IMR-90 (cell line): ENCODE results near the gene FAM20C. TPM values are rescaled to one million over a fixed set of nuclear protein-coding genes. Genes with fewer than 3 reads are reported as not detected.

Experiments used
- ATAC-seq: fragments of 200-7000 bp; cut with Tn5 transposase; 2 replicates; pipeline ENCODE4 v1.9.1; 2020; ENCODE audit warnings: low read depth, mild to moderate bottlenecking, moderate library complexity
- BruUV-seq: library from RNA; stranded (reverse); fragments of 400-500 nt; replicated peaks from 2 replicates; lab custom pipeline; 2021; lab: Mats Ljungman, UMichigan
- CTCF ChIA-PET: fragments of 300-600 bp; formaldehyde crosslinking; extraction: SDS; loops from one replicate; lab custom pipeline; 2021; ENCODE audit warnings: antibody characterized with exemption; lab: Yijun Ruan, JAX
- POLR2A ChIA-PET: fragments of 300-600 bp; sonication (Branson Sonifier 250); formaldehyde crosslinking; loops from one replicate; lab custom pipeline; 2022; ENCODE audit warnings: antibody characterized with exemption; ENCODE audit not compliant: unreplicated experiment; lab: Charles Lee
- DNase-seq: peaks from one replicate; pipeline ENCODE4 v3.0.0; 2013
- H2AFZ ChIP-seq: replicated peaks from 2 replicates; pipeline ENCODE3; 2013; ENCODE audit warnings: low read length, mild to moderate bottlenecking; ENCODE audit not compliant: poor library complexity
- H2AK5ac ChIP-seq: 2 replicates; pipeline ENCODE4 v1.6.1; 2013; ENCODE audit warnings: low read depth, low read length, inconsistent platforms
- H2AK9ac ChIP-seq: replicated peaks from 2 replicates; pipeline ENCODE3; 2013; ENCODE audit warnings: mild to moderate bottlenecking, low read depth, low read length, moderate library complexity; ENCODE audit not compliant: poor library complexity
- H2BK120ac ChIP-seq: 2 replicates; pipeline ENCODE4 v1.6.1; 2013; ENCODE audit warnings: low read depth, low read length, inconsistent platforms
- H2BK15ac ChIP-seq: 3 replicates; pipeline ENCODE4 v1.6.1; 2013; ENCODE audit warnings: low read depth, low read length, inconsistent platforms
- H2BK20ac ChIP-seq: 2 replicates; pipeline ENCODE4 v1.6.1; 2013; ENCODE audit warnings: low read depth, mild to moderate bottlenecking, inconsistent platforms, low read length, moderate library complexity
- H2BK5ac ChIP-seq: 2 replicates; pipeline ENCODE4 v1.6.1; 2013; ENCODE audit warnings: mild to moderate bottlenecking, low read depth, low read length, inconsistent platforms; ENCODE audit not compliant: poor library complexity, severe bottlenecking
- H3K14ac ChIP-seq: replicated peaks from 2 replicates; pipeline ENCODE4 v1.6.1; 2013; ENCODE audit warnings: low read depth, low read length, inconsistent platforms
- H3K18ac ChIP-seq: 2 replicates; pipeline ENCODE4 v1.6.1; 2013; ENCODE audit warnings: low read depth, low read length, control low read depth
- H3K23ac ChIP-seq: 2 replicates; pipeline ENCODE4 v1.6.1; 2013; ENCODE audit warnings: low read depth, low read length, inconsistent platforms
- H3K27ac ChIP-seq: 2 replicates; pipeline ENCODE4 v1.5.1; 2013; ENCODE audit warnings: mild to moderate bottlenecking, control low read depth, low read length; ENCODE audit not compliant: insufficient read depth
- H3K27me3 ChIP-seq: 2 replicates; pipeline ENCODE4 v1.6.1; 2013; ENCODE audit warnings: low read length; ENCODE audit not compliant: control insufficient read depth, insufficient read depth
- H3K36me3 ChIP-seq: 2 replicates; pipeline ENCODE4 v1.6.1; 2013; ENCODE audit warnings: low read length, mixed read lengths; ENCODE audit not compliant: control insufficient read depth, insufficient read depth
- H3K4ac ChIP-seq: 2 replicates; pipeline ENCODE4 v1.6.1; 2013; ENCODE audit warnings: low read depth, low read length, inconsistent platforms
- H3K4me1 ChIP-seq: 2 replicates; pipeline ENCODE4 v1.6.1; 2013; ENCODE audit warnings: low read length, mixed read lengths; ENCODE audit not compliant: control insufficient read depth, insufficient read depth
- H3K4me2 ChIP-seq: 2 replicates; pipeline ENCODE4 v1.6.1; 2013; ENCODE audit warnings: low read depth, mild to moderate bottlenecking, control low read depth, low read length, moderate library complexity
- H3K4me3 ChIP-seq: 2 replicates; pipeline ENCODE4 v1.5.1; 2013; ENCODE audit warnings: low read depth, mild to moderate bottlenecking, control low read depth, low read length, moderate library complexity; ENCODE audit not compliant: insufficient read depth
- H3K56ac ChIP-seq: 2 replicates; pipeline ENCODE4 v1.6.1; 2013; ENCODE audit warnings: low read length, inconsistent platforms; ENCODE audit not compliant: insufficient read depth; ENCODE audit errors: extremely low read depth
- H3K79me1 ChIP-seq, 2 experiments: 2 replicates each; pipeline ENCODE4 v1.6.1; 2013; ENCODE audit warnings: low read length in 2 of 2, inconsistent platforms in 1 of 2, low read depth in 1 of 2
- H3K9ac ChIP-seq: 2 replicates; pipeline ENCODE4 v1.6.1; 2013; ENCODE audit warnings: low read depth, low read length, control low read depth
- H3K9me1 ChIP-seq: 2 replicates; pipeline ENCODE4 v1.6.1; 2013; ENCODE audit warnings: low read length, inconsistent platforms; ENCODE audit not compliant: insufficient read depth
- H3K9me3 ChIP-seq: 2 replicates; pipeline ENCODE4 v1.6.1; 2013; ENCODE audit warnings: low read length; ENCODE audit not compliant: control insufficient read depth, insufficient read depth
- H4K20me1 ChIP-seq: 2 replicates; pipeline ENCODE4 v1.6.1; 2013; ENCODE audit warnings: low read length, inconsistent platforms; ENCODE audit not compliant: insufficient read depth
- H4K5ac ChIP-seq: 2 replicates; pipeline ENCODE4 v1.6.1; 2013; ENCODE audit warnings: mild to moderate bottlenecking, low read depth, low read length, control low read depth
- H4K8ac ChIP-seq, 2 experiments: 2 replicates each; pipeline ENCODE4 v1.6.1; 2013; ENCODE audit warnings: low read depth in 2 of 2, low read length in 2 of 2, control low read depth in 1 of 2, inconsistent platforms in 1 of 2
- H4K91ac ChIP-seq: 2 replicates; pipeline ENCODE4 v1.6.1; 2013; ENCODE audit warnings: low read depth, low read length, inconsistent platforms; ENCODE audit not compliant: insufficient read depth
- CEBPB ChIP-seq: IDR thresholded peaks from 2 replicates; pipeline ENCODE4 v1.6.1; 2012; ENCODE audit warnings: low read depth, low read length, improper control_type of control experiment
- CHD1 ChIP-seq: IDR thresholded peaks from 2 replicates; pipeline ENCODE4 v1.6.1; 2012; ENCODE audit warnings: low read depth, low read length, improper control_type of control experiment
- CTCF ChIP-seq: conservative IDR thresholded peaks from 2 replicates; pipeline ENCODE4 v1.5.1; 2012; ENCODE audit warnings: mild to moderate bottlenecking, low read depth, low read length, improper control_type of control experiment
- ELK1 ChIP-seq: fragments of 150-350 bp; IDR thresholded peaks from 2 replicates; pipeline ENCODE4 v1.6.1; 2016; ENCODE audit warnings: low read depth, mild to moderate bottlenecking, low read length, moderate library complexity, borderline replicate concordance
- MAFK ChIP-seq: IDR thresholded peaks from 2 replicates; pipeline ENCODE4 v1.6.1; 2012; ENCODE audit warnings: low read depth, low read length, improper control_type of control experiment
- MAZ ChIP-seq: IDR thresholded peaks from 2 replicates; pipeline ENCODE4 v1.6.1; 2012; ENCODE audit warnings: low read depth, mild to moderate bottlenecking, low read length, improper control_type of control experiment, moderate library complexity, borderline replicate concordance
- MXI1 ChIP-seq: IDR thresholded peaks from 2 replicates; pipeline ENCODE4 v1.6.1; 2012; ENCODE audit warnings: low read depth, mild to moderate bottlenecking, low read length, moderate library complexity, borderline replicate concordance
- RAD21 ChIP-seq: IDR thresholded peaks from 2 replicates; pipeline ENCODE4 v1.6.1; 2012; ENCODE audit warnings: low read length, improper control_type of control experiment
- RCOR1 ChIP-seq: IDR thresholded peaks from 2 replicates; pipeline ENCODE4 v1.6.1; 2012; ENCODE audit warnings: mild to moderate bottlenecking, low read length, improper control_type of control experiment; ENCODE audit not compliant: insufficient replicate concordance
- RFX5 ChIP-seq: IDR thresholded peaks from 2 replicates; pipeline ENCODE4 v1.8.0; 2012; ENCODE audit warnings: low read depth, mild to moderate bottlenecking, low read length, moderate library complexity
- SMC3 ChIP-seq: fragments of 150-350 bp; IDR thresholded peaks from 2 replicates; pipeline ENCODE4 v1.6.1; 2016; ENCODE audit warnings: low read depth, mild to moderate bottlenecking, antibody characterized with exemption, low read length, moderate library complexity
- USF2 ChIP-seq: fragments of 150-350 bp; IDR thresholded peaks from 2 replicates; pipeline ENCODE4 v1.6.1; 2017; ENCODE audit warnings: mild to moderate bottlenecking, antibody characterized with exemption, low read length, low read depth
- WGBS, 2 experiments: methylation state at CpG; one replicate each; pipeline versions ENCODE4 v1.1.5 to v1.1.7; 2013; ENCODE audit warnings: missing lambda C conversion rate in 2 of 2; ENCODE audit not compliant: insufficient read length in 1 of 2; ENCODE audit errors: extremely low coverage in 2 of 2; 5-methylcytosine and 5-hydroxymethylcytosine counted together
- dilution Hi-C: fragments of 300-500 bp; cut with HindIII; formaldehyde crosslinking; loops from one replicate; pipeline ENCODE4 v1.14.3; 2018; ENCODE audit warnings: low sequenced_read_pairs; ENCODE audit not compliant: unreplicated experiment
- in situ Hi-C: fragments of 300-500 bp; cut with MboI; formaldehyde crosslinking; loops from 3 replicates; pipeline ENCODE4 v1.14.3; 2019; ENCODE audit warnings: low sequenced_read_pairs, inconsistent platforms, mixed read lengths
- intact Hi-C: fragments of 100-400 bp; cut with micrococcal nuclease; formaldehyde crosslinking; loops from 2 replicates; pipeline ENCODE4 v1.10.0; 2022
- polyA plus RNA-seq, 3 experiments: library from polyadenylated mRNA; depleted of rRNA; stranded (reverse); fragments of >200 nt; gene quantifications; 2 replicates each; pipeline ENCODE4 v1.2.3, GENCODE V29; 2012; ENCODE audit warnings: low replicate concordance in 1 of 3
- total RNA-seq: library from RNA; depleted of rRNA; stranded (reverse); fragments of >200 nt; gene quantifications from 2 replicates; pipeline ENCODE4 v1.2.3, GENCODE V29; 2012

FAM20C gene
- total and polyA plus RNA-seq, 2 of the 4 experiments (the other 2 are of a cell fraction), result 7.7 to 36.6 TPM

GRCh38 chr7:191981-192649 is at the start of gene FAM20C (continued):
- TF ChIP-seq RCOR1, result no peak

GRCh38 chr7:143145-143751 is 49.1 kb upstream of the FAM20C start:
- H2BK20ac ChIP-seq, result no peak overlapping the region
- 97% methylated on average over 14 of the region's 22 CpGs; no CpG with 5 or more reads in 1 of the 2 experiments for WGBS, 2 experiments
- no peak overlapping the region for H4K5ac ChIP-seq
- H2BK5ac ChIP-seq, result no peak overlapping the region
- intact Hi-C loops, result no loop called here
- no peak overlapping the region for H3K18ac ChIP-seq
- H2BK15ac ChIP-seq, result no peak overlapping the region
- no peak overlapping the region for H3K4ac ChIP-seq
- POLR2A ChIA-PET, result no interaction called here
- H4K8ac ChIP-seq, result no peak overlapping the region
- H3K9me3 ChIP-seq, result no peaks in the 10 kb centered on the region
- no peaks in the 10 kb centered on the region for H3K9me1 ChIP-seq
- no peak overlapping the region for H3K14ac ChIP-seq
- BruUV-seq, result no TSS peak
- H2AK5ac ChIP-seq, result no peak overlapping the region
- no peak overlapping the region for H3K4me3 ChIP-seq
- H3K9ac ChIP-seq, result no peak overlapping the region
- H3K23ac ChIP-seq, result no peak overlapping the region
- H2BK120ac ChIP-seq, result no peak overlapping the region
- no peak for DNase-seq
- no peak overlapping the region for H3K27ac ChIP-seq
- H3K4me2 ChIP-seq, result no peak overlapping the region
- peak overlapping the region; percentile 29 for H2AK9ac ChIP-seq
- no peaks in the 10 kb centered on the region for H3K36me3 ChIP-seq
- in situ Hi-C loops, result no loop called here
- peaks cover 6% of the 10 kb centered on the region for H3K27me3 ChIP-seq
- no peak for ATAC-seq
- no peak overlapping the region for H4K91ac ChIP-seq
- no peaks in the 10 kb centered on the region for H4K20me1 ChIP-seq
- no peaks in the 10 kb centered on the region for H3K4me1 ChIP-seq
- H3K56ac ChIP-seq, result no peak overlapping the region
- H3K79me1 ChIP-seq, result no peaks in the 10 kb centered on the region
- peak overlapping the region; percentile 14 for H2AFZ ChIP-seq
- dilution Hi-C loops, result no loop called here
- CTCF ChIA-PET, result no interaction called here
- TF ChIP-seq ELK1, result no peak
- no peak for TF ChIP-seq RFX5
- TF ChIP-seq MAFK, result no peak
- no peak for TF ChIP-seq CEBPB
- no peak for TF ChIP-seq RAD21
- no peak for TF ChIP-seq SMC3
- TF ChIP-seq CHD1, result no peak
- TF ChIP-seq MAZ, result no peak
- no peak for TF ChIP-seq MXI1
- TF ChIP-seq CTCF, result no peak
- TF ChIP-seq USF2, result no peak
- no peak for TF ChIP-seq RCOR1
